Endothelial cell of umbilical vein (primary cell): ENCODE data around the gene BCAS4.

ENCODE experiments used
- EZH2 ChIP-seq: IDR thresholded peaks from 2 replicates; pipeline ENCODE4 v1.6.1; 2012; ENCODE audit warnings: borderline replicate concordance, low read depth, mild to moderate bottlenecking, moderate library complexity, low read length, inconsistent platforms; ENCODE audit not compliant: severe bottlenecking
- FOS ChIP-seq: IDR thresholded peaks from 2 replicates; pipeline ENCODE4 v1.6.1; 2011; ENCODE audit warnings: mild to moderate bottlenecking, low read length, moderate library complexity, borderline replicate concordance; ENCODE audit not compliant: insufficient read depth
- JUN ChIP-seq: IDR thresholded peaks from 2 replicates; pipeline ENCODE4 v1.6.1; 2011; ENCODE audit warnings: borderline replicate concordance, low read depth; ENCODE audit not compliant: insufficient read length, insufficient read depth
- MYC ChIP-seq: IDR thresholded peaks from one replicate; pipeline ENCODE4 v1.6.1; 2011; ENCODE audit warnings: mild to moderate bottlenecking, low read depth, low read length
- POLR2A ChIP-seq: IDR thresholded peaks from 2 replicates; pipeline ENCODE4 v1.6.1; 2012; ENCODE audit warnings: low read depth, mild to moderate bottlenecking, control low read depth, low read length
- POLR2AphosphoS5 ChIP-seq: IDR thresholded peaks from 2 replicates; pipeline ENCODE4 v1.6.1; 2012; ENCODE audit warnings: low read depth, mild to moderate bottlenecking, control low read depth, low read length, moderate library complexity; ENCODE audit not compliant: insufficient read depth
- TF ChIP-seq, protein P1 (sequence below), 2 donors: IDR thresholded peaks; 1 replicate in 1 of 2; 2 replicates in 1 of 2; pipeline ENCODE4 v1.5.1; 2011; ENCODE audit warnings: low read length in 2 of 2, mild to moderate bottlenecking in 2 of 2, moderate library complexity in 2 of 2, control low read depth in 1 of 2, inconsistent platforms in 1 of 2, low read depth in 1 of 2; ENCODE audit not compliant: insufficient read depth in 1 of 2; ENCODE audit errors: extremely low read depth in 1 of 2
- TF ChIP-seq, protein P2 (sequence below): IDR thresholded peaks from 2 replicates; pipeline ENCODE4 v1.6.1; 2011; ENCODE audit not compliant: insufficient read depth, insufficient read length

DNA sequence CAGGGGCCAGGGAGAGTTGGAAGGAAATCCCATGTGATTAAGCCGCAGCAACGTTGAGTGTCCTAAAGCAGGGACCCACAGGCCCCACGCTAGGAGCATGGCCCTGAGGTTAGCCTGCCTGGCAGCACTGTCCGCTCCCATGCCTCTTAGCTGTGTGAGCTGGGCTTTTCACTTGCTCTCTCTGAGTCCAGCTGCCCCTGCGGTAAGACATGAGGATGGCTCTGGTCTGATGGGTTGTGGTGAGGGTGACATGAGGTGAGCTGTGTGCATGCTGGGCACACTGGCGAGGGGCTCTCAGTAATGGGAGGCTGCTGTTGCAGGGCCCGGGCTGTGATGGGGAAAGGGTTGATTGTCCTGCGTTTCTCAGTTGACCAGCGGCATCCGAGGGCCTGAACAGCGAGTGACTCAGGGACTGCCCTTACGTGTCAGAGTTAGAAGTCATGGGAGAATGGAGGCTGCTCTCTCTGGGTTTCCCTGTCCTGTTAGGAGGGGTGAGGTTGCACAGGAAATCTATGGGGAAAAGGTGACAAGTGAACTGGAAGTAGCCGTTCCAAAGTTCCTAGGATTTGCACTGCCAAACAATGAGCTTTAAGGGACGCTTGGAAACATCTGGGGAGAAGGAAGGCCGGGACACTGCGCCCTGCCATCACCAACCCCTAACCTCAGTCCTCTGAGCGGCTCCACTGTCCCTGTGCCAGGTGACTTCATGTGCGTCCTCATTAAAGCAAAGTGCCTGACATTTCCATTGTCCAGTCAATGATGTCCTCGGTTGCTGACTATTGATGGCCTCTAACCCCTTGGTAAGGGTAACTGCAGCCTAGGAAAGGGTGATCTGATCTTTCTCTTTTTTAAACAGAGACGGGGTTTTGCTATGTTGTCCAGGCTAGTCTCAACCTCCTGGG lies 85.0 kb downstream of the BCAS4 start:
- TF ChIP-seq, protein P1, sequence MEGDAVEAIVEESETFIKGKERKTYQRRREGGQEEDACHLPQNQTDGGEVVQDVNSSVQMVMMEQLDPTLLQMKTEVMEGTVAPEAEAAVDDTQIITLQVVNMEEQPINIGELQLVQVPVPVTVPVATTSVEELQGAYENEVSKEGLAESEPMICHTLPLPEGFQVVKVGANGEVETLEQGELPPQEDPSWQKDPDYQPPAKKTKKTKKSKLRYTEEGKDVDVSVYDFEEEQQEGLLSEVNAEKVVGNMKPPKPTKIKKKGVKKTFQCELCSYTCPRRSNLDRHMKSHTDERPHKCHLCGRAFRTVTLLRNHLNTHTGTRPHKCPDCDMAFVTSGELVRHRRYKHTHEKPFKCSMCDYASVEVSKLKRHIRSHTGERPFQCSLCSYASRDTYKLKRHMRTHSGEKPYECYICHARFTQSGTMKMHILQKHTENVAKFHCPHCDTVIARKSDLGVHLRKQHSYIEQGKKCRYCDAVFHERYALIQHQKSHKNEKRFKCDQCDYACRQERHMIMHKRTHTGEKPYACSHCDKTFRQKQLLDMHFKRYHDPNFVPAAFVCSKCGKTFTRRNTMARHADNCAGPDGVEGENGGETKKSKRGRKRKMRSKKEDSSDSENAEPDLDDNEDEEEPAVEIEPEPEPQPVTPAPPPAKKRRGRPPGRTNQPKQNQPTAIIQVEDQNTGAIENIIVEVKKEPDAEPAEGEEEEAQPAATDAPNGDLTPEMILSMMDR (IDR thresholded peaks at IDR 0.05; ENCODE audit: extremely low read depth in 1 of 2, insufficient read depth in 1 of 2, low read depth in 1 of 2, low read length in 2 of 2), result no peak
- TF ChIP-seq POLR2A, result no peak
- no peak for TF ChIP-seq EZH2
- TF ChIP-seq POLR2AphosphoS5, result no peak
- TF ChIP-seq FOS, result no peak
- TF ChIP-seq, protein P2, sequence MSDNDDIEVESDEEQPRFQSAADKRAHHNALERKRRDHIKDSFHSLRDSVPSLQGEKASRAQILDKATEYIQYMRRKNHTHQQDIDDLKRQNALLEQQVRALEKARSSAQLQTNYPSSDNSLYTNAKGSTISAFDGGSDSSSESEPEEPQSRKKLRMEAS, result no peak
- TF ChIP-seq JUN, result no peak
- no peak for TF ChIP-seq MYC
